GM21619 (cell line): ENCODE measurements around the gene PRICKLE4.

ENCODE experiments used
- ATAC-seq: cut with Tn5 transposase; IDR thresholded peaks from one replicate; pipeline ENCODE4 v1.9.1; 2021; ENCODE audit not compliant: unreplicated experiment

Gene PRICKLE4

DNA sequence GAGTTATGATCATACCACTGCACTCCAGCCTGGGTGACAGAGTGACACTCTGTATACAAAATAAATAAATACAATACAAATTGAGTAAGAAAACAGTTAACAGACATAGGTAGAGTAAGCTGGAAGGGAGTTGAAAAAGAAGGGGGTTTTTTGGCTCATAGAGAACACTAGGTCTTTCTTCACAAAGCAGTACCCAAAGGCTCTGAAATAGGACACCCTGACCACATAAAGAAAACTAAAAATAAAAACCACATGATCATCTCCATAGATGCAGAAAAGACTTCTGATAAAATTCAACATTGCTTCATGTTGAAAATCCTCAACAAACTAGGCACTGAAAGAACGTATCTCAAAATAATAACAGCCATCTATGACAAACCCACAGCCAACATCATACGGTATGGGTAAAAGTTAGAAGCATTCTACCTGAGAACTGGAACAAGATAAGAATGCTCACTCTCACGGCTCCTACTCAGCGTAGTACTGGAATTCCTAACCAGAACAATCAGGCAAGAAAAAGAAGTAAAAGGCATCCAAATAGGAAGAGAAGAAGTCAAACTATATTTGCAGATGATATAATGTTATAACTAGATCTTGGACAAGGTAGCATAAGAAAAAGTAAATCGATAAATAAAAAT is 55.6 kb downstream of the PRICKLE4 start:
- ATAC-seq: no peak

DNA sequence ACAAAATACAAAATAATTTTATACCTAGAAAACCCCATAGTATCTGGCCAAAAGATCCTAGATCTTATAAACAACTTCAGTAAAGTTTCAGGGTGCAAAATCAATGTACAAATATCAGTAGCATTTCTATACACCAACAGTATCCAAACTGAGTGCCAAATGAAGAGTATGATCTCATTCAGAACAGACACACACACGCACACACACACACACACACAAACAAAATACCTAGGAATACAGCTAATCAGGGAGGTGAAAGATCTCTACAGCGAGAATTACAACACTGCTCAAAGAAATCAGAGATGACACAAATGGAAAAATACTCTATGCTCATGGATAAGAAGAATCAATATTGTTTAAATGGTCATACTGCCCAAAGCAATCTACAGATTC is 56.1 kb downstream of the PRICKLE4 start:
- ATAC-seq: no peak
